WTC11 (cell line): ENCODE measurements around the gene GPC5. TPM values are rescaled to one million over a fixed set of nuclear protein-coding genes. Genes with fewer than 3 reads are reported as not detected.

Source experiments
- ATAC-seq: fragments of 200-7000 bp; cut with Tn5 transposase; 2 replicates; pipeline ENCODE4 v1.10.0; 2021; ENCODE audit warnings: mild to moderate bottlenecking, moderate library complexity
- CTCF ChIA-PET: fragments of 300-600 bp; sonication (Branson Sonifier 250); formaldehyde crosslinking; loops from one replicate; lab custom pipeline; 2021; ENCODE audit warnings: antibody characterized with exemption; lab: Charles Lee
- POLR2A ChIA-PET: fragments of 350-600 bp; sonication (Branson Sonifier 250); formaldehyde crosslinking; loops from one replicate; lab custom pipeline; 2021; ENCODE audit warnings: antibody characterized with exemption; lab: Charles Lee
- DNase-seq: peaks from one replicate; pipeline ENCODE4 v3.0.0; 2021; ENCODE audit warnings: low spot score
- H3K27ac Mint-ChIP-seq: 2 replicates; pipeline ENCODE4 v1.8.0; 2021; ENCODE audit warnings: mixed read lengths
- H3K27me3 Mint-ChIP-seq: 2 replicates; pipeline ENCODE4 v1.8.0; 2021; ENCODE audit warnings: low read depth, mild to moderate bottlenecking, moderate library complexity, mixed read lengths
- H3K36me3 Mint-ChIP-seq: 2 replicates; pipeline ENCODE4 v1.8.0; 2021; ENCODE audit warnings: mixed read lengths
- H3K4me1 Mint-ChIP-seq: 2 replicates; pipeline ENCODE4 v1.8.0; 2022; ENCODE audit warnings: mixed read lengths
- H3K4me3 Mint-ChIP-seq: 2 replicates; pipeline ENCODE4 v1.8.0; 2021; ENCODE audit warnings: mild to moderate bottlenecking, moderate library complexity, mixed read lengths
- H3K9me3 Mint-ChIP-seq: 2 replicates; pipeline ENCODE4 v1.8.0; 2021; ENCODE audit warnings: mixed read lengths
- ATF1 ChIP-seq: sonication (generic); formaldehyde crosslinking; IDR thresholded peaks from 2 replicates; pipeline ENCODE4 v1.8.1; 2023; ENCODE audit warnings: mild to moderate bottlenecking, moderate library complexity, missing genetic modification reagents
- CREB1 ChIP-seq: sonication (generic); formaldehyde crosslinking; IDR thresholded peaks from 2 replicates; pipeline ENCODE4 v1.8.0; 2023; ENCODE audit warnings: mild to moderate bottlenecking, missing genetic modification reagents
- CREM ChIP-seq: sonication (generic); formaldehyde crosslinking; IDR thresholded peaks from 2 replicates; pipeline ENCODE4 v1.8.1; 2022; ENCODE audit warnings: mild to moderate bottlenecking, missing genetic modification reagents, moderate library complexity
- FOXP1 ChIP-seq: sonication (generic); formaldehyde crosslinking; IDR thresholded peaks from 2 replicates; pipeline ENCODE4 v1.8.0; 2022; ENCODE audit warnings: missing genetic modification reagents, mild to moderate bottlenecking, moderate library complexity, borderline replicate concordance
- IRF1 ChIP-seq: sonication (generic); formaldehyde crosslinking; IDR thresholded peaks from 2 replicates; pipeline ENCODE4 v1.8.0; 2023; ENCODE audit warnings: missing genetic modification reagents
- IRF2 ChIP-seq: sonication (generic); formaldehyde crosslinking; IDR thresholded peaks from 2 replicates; pipeline ENCODE4 v1.8.0; 2022; ENCODE audit warnings: low read depth, missing genetic modification reagents, borderline replicate concordance
- NR2C2 ChIP-seq: sonication (generic); formaldehyde crosslinking; IDR thresholded peaks from 2 replicates; pipeline ENCODE4 v1.8.0; 2022; ENCODE audit warnings: mild to moderate bottlenecking, missing genetic modification reagents
- SP1 ChIP-seq: sonication (generic); formaldehyde crosslinking; conservative IDR thresholded peaks from 2 replicates; pipeline ENCODE4 v1.8.1; 2022; ENCODE audit warnings: missing genetic modification reagents
- TEAD4 ChIP-seq: sonication (generic); formaldehyde crosslinking; IDR thresholded peaks from 2 replicates; pipeline ENCODE4 v1.8.0; 2022; ENCODE audit warnings: mild to moderate bottlenecking, missing genetic modification reagents
- USF2 ChIP-seq: sonication (generic); formaldehyde crosslinking; IDR thresholded peaks from 2 replicates; pipeline ENCODE4 v1.8.1; 2023; ENCODE audit warnings: mild to moderate bottlenecking, missing genetic modification reagents, moderate library complexity
- ZNF219 ChIP-seq: sonication (generic); formaldehyde crosslinking; IDR thresholded peaks from 2 replicates; pipeline ENCODE4 v1.8.0; 2023; ENCODE audit warnings: missing genetic modification reagents, mild to moderate bottlenecking, borderline replicate concordance
- ZNF317 ChIP-seq: sonication (generic); formaldehyde crosslinking; IDR thresholded peaks from 2 replicates; pipeline ENCODE4 v1.8.1; 2023; ENCODE audit warnings: low read depth, mild to moderate bottlenecking, moderate library complexity, missing genetic modification reagents, borderline replicate concordance
- ZNF416 ChIP-seq: fragments of 250-450 bp; sonication (Bioruptor Pico); IDR thresholded peaks from 2 replicates; pipeline ENCODE4 v1.9.0; 2021; ENCODE audit warnings: mild to moderate bottlenecking, inconsistent platforms
- ZNF425 ChIP-seq: fragments of 250-450 bp; sonication (Bioruptor Pico); conservative IDR thresholded peaks from 2 replicates; pipeline ENCODE4 v1.9.0; 2021; ENCODE audit warnings: mild to moderate bottlenecking
- total RNA-seq: library from RNA; stranded (reverse); gene quantifications from 3 replicates; pipeline ENCODE4 v1.2.3, GENCODE V29; 2021
- TF ChIP-seq, protein P1 (sequence below): fragments of 200-600 bp; IDR thresholded peaks from 2 replicates; pipeline ENCODE4 v1.8.0; 2022; ENCODE audit warnings: antibody characterized with exemption
- TF ChIP-seq, protein P2 (sequence below): sonication (generic); formaldehyde crosslinking; IDR thresholded peaks from 2 replicates; pipeline ENCODE4 v1.8.1; 2023; ENCODE audit warnings: mild to moderate bottlenecking, missing genetic modification reagents

Gene GPC5
- total RNA-seq, 1 experiment from 2014 or later: 0.46 TPM

GRCh38 chr13:91620670-91621141, 222.3 kb downstream of the GPC5 start (continued):
- no peak for TF ChIP-seq ZNF416
- no peak for TF ChIP-seq ZNF219 (CRISPR knock-in tag)
- TF ChIP-seq, protein P1, sequence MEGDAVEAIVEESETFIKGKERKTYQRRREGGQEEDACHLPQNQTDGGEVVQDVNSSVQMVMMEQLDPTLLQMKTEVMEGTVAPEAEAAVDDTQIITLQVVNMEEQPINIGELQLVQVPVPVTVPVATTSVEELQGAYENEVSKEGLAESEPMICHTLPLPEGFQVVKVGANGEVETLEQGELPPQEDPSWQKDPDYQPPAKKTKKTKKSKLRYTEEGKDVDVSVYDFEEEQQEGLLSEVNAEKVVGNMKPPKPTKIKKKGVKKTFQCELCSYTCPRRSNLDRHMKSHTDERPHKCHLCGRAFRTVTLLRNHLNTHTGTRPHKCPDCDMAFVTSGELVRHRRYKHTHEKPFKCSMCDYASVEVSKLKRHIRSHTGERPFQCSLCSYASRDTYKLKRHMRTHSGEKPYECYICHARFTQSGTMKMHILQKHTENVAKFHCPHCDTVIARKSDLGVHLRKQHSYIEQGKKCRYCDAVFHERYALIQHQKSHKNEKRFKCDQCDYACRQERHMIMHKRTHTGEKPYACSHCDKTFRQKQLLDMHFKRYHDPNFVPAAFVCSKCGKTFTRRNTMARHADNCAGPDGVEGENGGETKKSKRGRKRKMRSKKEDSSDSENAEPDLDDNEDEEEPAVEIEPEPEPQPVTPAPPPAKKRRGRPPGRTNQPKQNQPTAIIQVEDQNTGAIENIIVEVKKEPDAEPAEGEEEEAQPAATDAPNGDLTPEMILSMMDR: no peak
- TF ChIP-seq, protein P2, sequence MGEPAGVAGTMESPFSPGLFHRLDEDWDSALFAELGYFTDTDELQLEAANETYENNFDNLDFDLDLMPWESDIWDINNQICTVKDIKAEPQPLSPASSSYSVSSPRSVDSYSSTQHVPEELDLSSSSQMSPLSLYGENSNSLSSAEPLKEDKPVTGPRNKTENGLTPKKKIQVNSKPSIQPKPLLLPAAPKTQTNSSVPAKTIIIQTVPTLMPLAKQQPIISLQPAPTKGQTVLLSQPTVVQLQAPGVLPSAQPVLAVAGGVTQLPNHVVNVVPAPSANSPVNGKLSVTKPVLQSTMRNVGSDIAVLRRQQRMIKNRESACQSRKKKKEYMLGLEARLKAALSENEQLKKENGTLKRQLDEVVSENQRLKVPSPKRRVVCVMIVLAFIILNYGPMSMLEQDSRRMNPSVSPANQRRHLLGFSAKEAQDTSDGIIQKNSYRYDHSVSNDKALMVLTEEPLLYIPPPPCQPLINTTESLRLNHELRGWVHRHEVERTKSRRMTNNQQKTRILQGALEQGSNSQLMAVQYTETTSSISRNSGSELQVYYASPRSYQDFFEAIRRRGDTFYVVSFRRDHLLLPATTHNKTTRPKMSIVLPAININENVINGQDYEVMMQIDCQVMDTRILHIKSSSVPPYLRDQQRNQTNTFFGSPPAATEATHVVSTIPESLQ (CRISPR knock-in tag): no peak
- TF ChIP-seq ATF1 (CRISPR knock-in tag): no peak
- no peak for TF ChIP-seq ZNF425 (CRISPR knock-in tag)
- no peak for TF ChIP-seq SP1 (CRISPR knock-in tag)
- TF ChIP-seq IRF2: no peak
- TF ChIP-seq USF2 (CRISPR knock-in tag): no peak

GRCh38 chr13:91621161-91621560, 222.7 kb downstream of the GPC5 start:
- Mint-ChIP-seq H3K4me1 (0 out of 2 replicates have a peak, but pooled peaks cover 3% of the 10 kb centered on the region), H3K4me3 (no peak overlapping the region), H3K9me3 (no peaks in the 10 kb centered on the region), H3K27ac (no peak overlapping the region), H3K27me3 (no peaks in the 10 kb centered on the region), H3K36me3 (no peaks in the 10 kb centered on the region)
- CTCF ChIA-PET: no interaction called here
- TF ChIP-seq SP1 (CRISPR knock-in tag): no peak
- POLR2A ChIA-PET: no interaction called here
- ATAC-seq: no peak
- DNase-seq: no peak

DNA sequence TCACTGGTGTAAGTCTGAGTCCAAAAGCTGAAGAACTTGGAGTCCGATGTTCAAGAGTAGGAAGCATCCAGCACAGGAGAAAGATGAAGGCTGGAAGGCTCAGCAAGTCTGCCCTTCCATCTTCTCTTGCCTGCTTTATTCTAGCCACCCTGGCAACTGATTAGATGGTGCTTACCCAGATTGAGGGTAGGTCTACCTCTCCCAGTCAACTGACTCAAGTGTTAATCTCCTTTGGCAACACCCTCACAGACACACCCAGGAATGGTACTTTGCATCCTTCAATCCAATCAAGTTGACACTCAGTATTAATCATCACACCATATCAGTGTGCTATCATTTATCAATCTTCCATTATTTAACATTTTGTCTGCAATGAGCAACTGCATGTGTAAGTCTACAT, 223.5 kb downstream of the GPC5 start:
- H3K27me3 Mint-ChIP-seq: no peaks in the 10 kb centered on the region
- no peak overlapping the region for H3K27ac Mint-ChIP-seq

More for the DNA sequence above, 223.5 kb downstream of the GPC5 start:
- POLR2A ChIA-PET: no interaction called here
- no peaks in the 10 kb centered on the region for H3K36me3 Mint-ChIP-seq
- 0 out of 2 replicates have a peak, but pooled peaks cover 3% of the 10 kb centered on the region for H3K4me1 Mint-ChIP-seq
- H3K4me3 Mint-ChIP-seq: no peak overlapping the region
- CTCF ChIA-PET: no interaction called here
- ATAC-seq (no peak), DNase-seq (no peak)
- no peaks in the 10 kb centered on the region for H3K9me3 Mint-ChIP-seq
- no peak for TF ChIP-seq CREM (CRISPR knock-in tag)
- TF ChIP-seq CREB1 (CRISPR knock-in tag): no peak
- no peak for TF ChIP-seq IRF1
- no peak for TF ChIP-seq TEAD4 (CRISPR knock-in tag)
- TF ChIP-seq FOXP1 (CRISPR knock-in tag): no peak
- TF ChIP-seq ZNF317 (CRISPR knock-in tag): no peak
- no peak for TF ChIP-seq ZNF416
- no peak for TF ChIP-seq NR2C2 (CRISPR knock-in tag)
